WTC11 (cell line): Measurements from ENCODE around the gene TNNI2. TPM values are rescaled to one million over a fixed set of nuclear protein-coding genes. Genes with fewer than 3 reads are reported as not detected.

Experiments used
- ATAC-seq: fragments of 200-7000 bp; cut with Tn5 transposase; 2 replicates; pipeline ENCODE4 v1.10.0; 2021; ENCODE audit warnings: mild to moderate bottlenecking, moderate library complexity
- CTCF ChIA-PET: fragments of 300-600 bp; sonication (Branson Sonifier 250); formaldehyde crosslinking; loops from one replicate; lab custom pipeline; 2021; ENCODE audit warnings: antibody characterized with exemption; lab: Charles Lee
- POLR2A ChIA-PET: fragments of 350-600 bp; sonication (Branson Sonifier 250); formaldehyde crosslinking; loops from one replicate; lab custom pipeline; 2021; ENCODE audit warnings: antibody characterized with exemption; lab: Charles Lee
- DNase-seq: peaks from one replicate; pipeline ENCODE4 v3.0.0; 2021; ENCODE audit warnings: low spot score
- H3K27ac Mint-ChIP-seq: 2 replicates; pipeline ENCODE4 v1.8.0; 2021; ENCODE audit warnings: mixed read lengths
- H3K27me3 Mint-ChIP-seq: 2 replicates; pipeline ENCODE4 v1.8.0; 2021; ENCODE audit warnings: low read depth, mild to moderate bottlenecking, moderate library complexity, mixed read lengths
- H3K36me3 Mint-ChIP-seq: 2 replicates; pipeline ENCODE4 v1.8.0; 2021; ENCODE audit warnings: mixed read lengths
- H3K4me1 Mint-ChIP-seq: 2 replicates; pipeline ENCODE4 v1.8.0; 2022; ENCODE audit warnings: mixed read lengths
- H3K4me3 Mint-ChIP-seq: 2 replicates; pipeline ENCODE4 v1.8.0; 2021; ENCODE audit warnings: mild to moderate bottlenecking, moderate library complexity, mixed read lengths
- H3K9me3 Mint-ChIP-seq: 2 replicates; pipeline ENCODE4 v1.8.0; 2021; ENCODE audit warnings: mixed read lengths
- E2F5 ChIP-seq: sonication (generic); formaldehyde crosslinking; IDR thresholded peaks from 2 replicates; pipeline ENCODE4 v1.8.1; 2022; ENCODE audit warnings: mild to moderate bottlenecking, moderate library complexity, missing genetic modification reagents
- KAT7 ChIP-seq: sonication (generic); formaldehyde crosslinking; IDR thresholded peaks from 2 replicates; pipeline ENCODE4 v1.8.1; 2023; ENCODE audit warnings: missing genetic modification reagents, mild to moderate bottlenecking, borderline replicate concordance
- PREB ChIP-seq: sonication (generic); formaldehyde crosslinking; IDR thresholded peaks from 2 replicates; pipeline ENCODE4 v1.8.1; 2022; ENCODE audit warnings: mild to moderate bottlenecking, missing genetic modification reagents, moderate library complexity, borderline replicate concordance
- SMAD4 ChIP-seq: sonication (generic); formaldehyde crosslinking; IDR thresholded peaks from 2 replicates; pipeline ENCODE4 v1.8.0; 2022; ENCODE audit warnings: mild to moderate bottlenecking, missing genetic modification reagents
- ZNF121 ChIP-seq: sonication (generic); formaldehyde crosslinking; IDR thresholded peaks from 2 replicates; pipeline ENCODE4 v1.8.0; 2023; ENCODE audit warnings: missing genetic modification reagents
- ZNF138 ChIP-seq: sonication (generic); formaldehyde crosslinking; conservative IDR thresholded peaks from 2 replicates; pipeline ENCODE4 v1.8.1; 2022; ENCODE audit warnings: mild to moderate bottlenecking, moderate library complexity, missing genetic modification reagents
- ZNF281 ChIP-seq: sonication (generic); formaldehyde crosslinking; IDR thresholded peaks from 2 replicates; pipeline ENCODE4 v1.8.0; 2023; ENCODE audit warnings: mild to moderate bottlenecking, missing genetic modification reagents
- ZNF396 ChIP-seq: fragments of 250-450 bp; sonication (Bioruptor Pico); IDR thresholded peaks from 2 replicates; pipeline ENCODE4 v1.8.0; 2021; ENCODE audit warnings: mild to moderate bottlenecking, moderate library complexity, borderline replicate concordance
- total RNA-seq: library from RNA; stranded (reverse); gene quantifications from 3 replicates; pipeline ENCODE4 v1.2.3, GENCODE V29; 2021
- TF ChIP-seq, protein P1 (sequence below): fragments of 250-450 bp; sonication (Bioruptor Pico); IDR thresholded peaks from 2 replicates; pipeline ENCODE4 v2.1.2; 2022; ENCODE audit warnings: mild to moderate bottlenecking, moderate library complexity
- TF ChIP-seq, protein P2 (sequence below): sonication (generic); formaldehyde crosslinking; IDR thresholded peaks from 2 replicates; pipeline ENCODE4 v1.8.1; 2023; ENCODE audit warnings: mild to moderate bottlenecking, missing genetic modification reagents
- TF ChIP-seq, protein P3 (sequence below): fragments of 200-600 bp; IDR thresholded peaks from 2 replicates; pipeline ENCODE4 v1.8.0; 2022; ENCODE audit warnings: antibody characterized with exemption

The TNNI2 gene
- total RNA-seq, 1 experiment from 2014 or later, result not detected

DNA sequence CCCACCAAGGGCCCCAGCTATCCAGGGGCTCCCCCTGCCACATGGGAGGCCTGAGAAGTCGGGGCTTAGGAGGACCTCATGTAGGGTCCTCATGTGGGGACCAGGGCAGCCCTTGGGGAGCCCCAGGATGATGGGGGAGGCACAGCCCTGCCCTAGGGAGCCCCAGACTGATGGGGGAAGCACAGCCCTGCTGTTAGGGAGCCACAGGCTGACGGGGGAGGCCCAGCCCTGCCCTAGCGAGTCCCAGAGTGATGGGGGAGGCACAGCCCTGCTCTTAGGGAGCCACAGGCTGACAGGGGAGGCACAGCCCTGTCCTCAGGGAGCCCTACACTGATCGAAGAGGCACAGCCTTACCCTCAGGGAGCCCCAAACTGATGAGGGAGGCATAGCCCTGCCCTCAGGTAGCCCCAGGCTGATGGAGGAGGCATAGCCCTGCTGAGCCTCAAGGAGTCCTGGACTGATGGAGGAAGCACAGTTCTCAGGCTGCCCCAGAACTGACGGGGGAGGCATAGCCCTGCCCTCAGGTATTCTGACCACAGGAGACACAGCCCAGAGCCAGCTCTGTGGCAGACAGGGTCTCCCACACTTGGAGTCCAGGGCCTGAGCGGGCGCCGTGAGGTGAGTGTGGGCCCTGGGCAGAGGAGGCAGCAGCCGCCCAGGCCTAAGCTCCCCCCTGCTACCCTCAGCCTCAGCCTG lies 42.1 kb downstream of the TNNI2 start (continued):
- no peak for TF ChIP-seq KAT7 (CRISPR knock-in tag)
- no peak for TF ChIP-seq ZNF138 (CRISPR knock-in tag)

GRCh38 chr11:1881442-1882264 lies 42.9 kb downstream of the TNNI2 start:
- ChIA-PET CTCF (interaction anchor here (0.5 to 3.8 kb wide), 92 partner anchors 9 to 417 kb away, joined by 3 to 159 read pairs (median 5); partner anchors contain the start of genes H19, IGF2, LSP1 and MRPL23), POLR2A (interaction anchor here (0.6 to 1.0 kb wide), 2 partner anchors 120 to 255 kb away, joined by 3 read pairs; no protein-coding TSS in a partner anchor)
- H3K27ac Mint-ChIP-seq, result no peak overlapping the region
- no peaks in the 10 kb centered on the region for H3K36me3 Mint-ChIP-seq
- no peaks in the 10 kb centered on the region for H3K9me3 Mint-ChIP-seq
- DNase-seq (no peak), ATAC-seq (no peak)
- no peak overlapping the region for H3K4me3 Mint-ChIP-seq
- H3K4me1 Mint-ChIP-seq, result no peaks in the 10 kb centered on the region
- TF ChIP-seq, protein P1, sequence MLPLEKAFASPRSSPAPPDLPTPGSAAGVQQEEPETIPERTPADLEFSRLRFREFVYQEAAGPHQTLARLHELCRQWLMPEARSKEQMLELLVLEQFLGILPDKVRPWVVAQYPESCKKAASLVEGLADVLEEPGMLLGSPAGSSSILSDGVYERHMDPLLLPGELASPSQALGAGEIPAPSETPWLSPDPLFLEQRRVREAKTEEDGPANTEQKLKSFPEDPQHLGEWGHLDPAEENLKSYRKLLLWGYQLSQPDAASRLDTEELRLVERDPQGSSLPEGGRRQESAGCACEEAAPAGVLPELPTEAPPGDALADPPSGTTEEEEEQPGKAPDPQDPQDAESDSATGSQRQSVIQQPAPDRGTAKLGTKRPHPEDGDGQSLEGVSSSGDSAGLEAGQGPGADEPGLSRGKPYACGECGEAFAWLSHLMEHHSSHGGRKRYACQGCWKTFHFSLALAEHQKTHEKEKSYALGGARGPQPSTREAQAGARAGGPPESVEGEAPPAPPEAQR (CRISPR knock-in tag), result no peak
- TF ChIP-seq SMAD4, result no peak
- TF ChIP-seq E2F5 (CRISPR knock-in tag), result no peak
- no peak for TF ChIP-seq PREB (CRISPR knock-in tag)
- TF ChIP-seq, protein P2, sequence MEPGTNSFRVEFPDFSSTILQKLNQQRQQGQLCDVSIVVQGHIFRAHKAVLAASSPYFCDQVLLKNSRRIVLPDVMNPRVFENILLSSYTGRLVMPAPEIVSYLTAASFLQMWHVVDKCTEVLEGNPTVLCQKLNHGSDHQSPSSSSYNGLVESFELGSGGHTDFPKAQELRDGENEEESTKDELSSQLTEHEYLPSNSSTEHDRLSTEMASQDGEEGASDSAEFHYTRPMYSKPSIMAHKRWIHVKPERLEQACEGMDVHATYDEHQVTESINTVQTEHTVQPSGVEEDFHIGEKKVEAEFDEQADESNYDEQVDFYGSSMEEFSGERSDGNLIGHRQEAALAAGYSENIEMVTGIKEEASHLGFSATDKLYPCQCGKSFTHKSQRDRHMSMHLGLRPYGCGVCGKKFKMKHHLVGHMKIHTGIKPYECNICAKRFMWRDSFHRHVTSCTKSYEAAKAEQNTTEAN (CRISPR knock-in tag), result no peak
- H3K27me3 Mint-ChIP-seq, result no peaks in the 10 kb centered on the region; the same call in 1 of the 2 replicates

DNA sequence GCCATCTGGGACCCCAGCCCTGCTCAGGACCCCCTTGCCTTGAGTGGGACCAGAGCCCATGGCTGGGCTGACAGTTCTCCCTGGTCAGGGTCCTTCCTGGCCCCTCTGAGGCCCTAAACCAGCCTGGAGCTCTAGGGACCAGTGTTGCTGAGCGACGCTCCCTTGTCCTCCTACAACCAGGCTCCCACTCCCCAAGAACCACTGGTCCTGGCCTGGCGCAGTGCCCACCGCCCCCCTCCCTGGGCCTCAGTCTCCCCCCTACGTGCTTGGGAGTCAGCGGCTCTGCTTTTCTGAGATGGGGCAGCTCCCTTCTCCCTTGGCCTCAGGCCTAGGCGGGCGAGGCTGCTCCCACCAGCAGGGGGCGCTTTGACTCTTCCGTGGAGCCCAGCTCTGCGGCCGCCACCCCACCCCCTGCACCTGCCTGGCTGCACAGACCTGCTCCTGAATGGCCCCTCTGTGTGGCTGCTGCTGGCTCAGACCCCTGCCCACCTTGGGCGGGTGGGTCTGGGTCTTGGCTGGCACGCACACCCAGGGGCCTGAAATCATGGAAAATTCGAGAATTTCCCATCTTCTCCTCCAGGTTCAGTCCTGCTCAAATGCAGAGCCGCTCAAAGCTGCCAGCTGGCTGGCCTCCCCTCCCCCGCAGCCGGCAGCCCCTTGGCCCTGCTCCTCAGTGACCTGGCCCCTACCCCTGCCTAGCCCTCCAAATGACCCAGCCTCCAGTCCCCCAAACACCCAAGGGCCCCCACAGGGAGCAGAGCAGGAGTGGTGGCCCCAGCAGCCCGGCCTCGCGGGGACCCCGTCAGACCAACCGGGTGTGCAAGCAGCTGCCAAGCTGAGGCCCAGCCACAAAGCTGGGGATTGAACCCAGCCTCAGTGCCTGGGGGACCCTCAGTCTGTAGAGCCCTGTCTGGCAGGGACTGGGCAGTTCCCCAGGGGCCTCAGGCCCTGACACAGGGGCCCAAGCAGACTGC lies 43.8 kb downstream of the TNNI2 start:
- Mint-ChIP-seq H3K27ac (no peak overlapping the region), H3K9me3 (no peaks in the 10 kb centered on the region), H3K4me3 (no peak overlapping the region), H3K4me1 (no peaks in the 10 kb centered on the region), H3K27me3 (no peaks in the 10 kb centered on the region; the same call in 1 of the 2 replicates), H3K36me3 (no peaks in the 10 kb centered on the region)
- ATAC-seq, result peak; percentile 97
- peak; percentile 89 for DNase-seq
- CTCF ChIA-PET, result interaction anchor here (0.5 to 3.8 kb wide), 92 partner anchors 9 to 416 kb away, joined by 3 to 159 read pairs (median 5); partner anchors contain the start of genes H19, IGF2, LSP1 and MRPL23
- 0 out of 2 replicates have a peak, but pooled peaks have one; percentile 22 for TF ChIP-seq ZNF121
- no peak for TF ChIP-seq ZNF396
- TF ChIP-seq, protein P3, sequence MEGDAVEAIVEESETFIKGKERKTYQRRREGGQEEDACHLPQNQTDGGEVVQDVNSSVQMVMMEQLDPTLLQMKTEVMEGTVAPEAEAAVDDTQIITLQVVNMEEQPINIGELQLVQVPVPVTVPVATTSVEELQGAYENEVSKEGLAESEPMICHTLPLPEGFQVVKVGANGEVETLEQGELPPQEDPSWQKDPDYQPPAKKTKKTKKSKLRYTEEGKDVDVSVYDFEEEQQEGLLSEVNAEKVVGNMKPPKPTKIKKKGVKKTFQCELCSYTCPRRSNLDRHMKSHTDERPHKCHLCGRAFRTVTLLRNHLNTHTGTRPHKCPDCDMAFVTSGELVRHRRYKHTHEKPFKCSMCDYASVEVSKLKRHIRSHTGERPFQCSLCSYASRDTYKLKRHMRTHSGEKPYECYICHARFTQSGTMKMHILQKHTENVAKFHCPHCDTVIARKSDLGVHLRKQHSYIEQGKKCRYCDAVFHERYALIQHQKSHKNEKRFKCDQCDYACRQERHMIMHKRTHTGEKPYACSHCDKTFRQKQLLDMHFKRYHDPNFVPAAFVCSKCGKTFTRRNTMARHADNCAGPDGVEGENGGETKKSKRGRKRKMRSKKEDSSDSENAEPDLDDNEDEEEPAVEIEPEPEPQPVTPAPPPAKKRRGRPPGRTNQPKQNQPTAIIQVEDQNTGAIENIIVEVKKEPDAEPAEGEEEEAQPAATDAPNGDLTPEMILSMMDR, result peak; percentile 95
- TF ChIP-seq ZNF281 (CRISPR knock-in tag), result peak; percentile 84
- POLR2A ChIA-PET, result interaction anchor here (0.6 to 1.0 kb wide), 3 partner anchors 86 to 254 kb away, joined by 3 read pairs; no protein-coding TSS in a partner anchor
